SK-N-SH treated with all-trans-retinoic acid at 6 μM for 48 hours (cell line): ENCODE results near the gene ARHGAP26.

Experiments used
- CREB5 ChIP-seq: fragments of 250-450 bp; sonication (Bioruptor Pico); IDR thresholded peaks from 2 replicates; pipeline ENCODE4 v1.5.1; 2020; ENCODE audit warnings: low read depth, mild to moderate bottlenecking, moderate library complexity
- SNAI2 ChIP-seq: fragments of 250-450 bp; sonication (Bioruptor Pico); IDR thresholded peaks from 2 replicates; pipeline ENCODE4 v1.5.0; 2020; ENCODE audit warnings: mild to moderate bottlenecking, moderate library complexity
- TF ChIP-seq, protein P1 (sequence below): fragments of 250-450 bp; sonication (Bioruptor Pico); IDR thresholded peaks from 2 replicates; pipeline ENCODE4 v1.8.0; 2020; ENCODE audit warnings: mild to moderate bottlenecking, moderate library complexity, borderline replicate concordance

DNA sequence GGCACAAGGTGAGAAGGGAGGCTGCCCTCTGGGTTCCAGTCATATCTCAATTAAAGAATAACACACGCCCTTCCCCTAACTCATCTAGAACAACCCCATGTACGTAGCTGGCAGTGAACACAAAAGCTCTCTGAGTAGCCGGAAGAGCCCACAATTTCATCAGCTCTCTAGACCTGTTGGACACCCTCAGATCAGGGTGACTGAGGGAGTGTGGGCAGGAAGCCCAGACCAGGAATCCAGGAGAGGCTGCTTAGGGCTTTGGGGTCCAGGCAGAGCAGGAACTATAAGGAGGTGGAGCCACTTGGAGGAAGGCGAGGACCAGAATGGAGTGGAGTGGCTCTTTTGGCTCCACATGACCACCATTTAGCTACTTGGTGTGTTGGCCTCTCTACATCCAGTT is 395.9 kb downstream of the ARHGAP26 start:
- TF ChIP-seq CREB5 (CRISPR knock-in tag) (no peak), SNAI2 (CRISPR knock-in tag) (no peak)
- TF ChIP-seq, protein P1, sequence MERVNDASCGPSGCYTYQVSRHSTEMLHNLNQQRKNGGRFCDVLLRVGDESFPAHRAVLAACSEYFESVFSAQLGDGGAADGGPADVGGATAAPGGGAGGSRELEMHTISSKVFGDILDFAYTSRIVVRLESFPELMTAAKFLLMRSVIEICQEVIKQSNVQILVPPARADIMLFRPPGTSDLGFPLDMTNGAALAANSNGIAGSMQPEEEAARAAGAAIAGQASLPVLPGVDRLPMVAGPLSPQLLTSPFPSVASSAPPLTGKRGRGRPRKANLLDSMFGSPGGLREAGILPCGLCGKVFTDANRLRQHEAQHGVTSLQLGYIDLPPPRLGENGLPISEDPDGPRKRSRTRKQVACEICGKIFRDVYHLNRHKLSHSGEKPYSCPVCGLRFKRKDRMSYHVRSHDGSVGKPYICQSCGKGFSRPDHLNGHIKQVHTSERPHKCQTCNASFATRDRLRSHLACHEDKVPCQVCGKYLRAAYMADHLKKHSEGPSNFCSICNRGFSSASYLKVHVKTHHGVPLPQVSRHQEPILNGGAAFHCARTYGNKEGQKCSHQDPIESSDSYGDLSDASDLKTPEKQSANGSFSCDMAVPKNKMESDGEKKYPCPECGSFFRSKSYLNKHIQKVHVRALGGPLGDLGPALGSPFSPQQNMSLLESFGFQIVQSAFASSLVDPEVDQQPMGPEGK (CRISPR knock-in tag) = no peak
